Spinal cord (tissue), 10 donors: Measurements from ENCODE around the gene SPRY4. TPM values are rescaled to one million over a fixed set of nuclear protein-coding genes. Genes with fewer than 3 reads are reported as not detected.
A peak's percentile ranks its signal among the peaks of the same experiment; 100 is the strongest.

Experiments used
- DNase-seq, 6 donors: peaks; one replicate each; pipeline versions ENCODE4 v3.0.0 to v3.0.0-alpha.2; 2013 to 2015; ENCODE audit warnings: low spot score in 6 of 6, low read depth in 4 of 6
- H3K27ac ChIP-seq: one replicate; pipeline ENCODE4 v1.5.1; 2013; ENCODE audit warnings: low read depth, low read length, control low read depth
- H3K27me3 ChIP-seq: one replicate; pipeline ENCODE4 v1.6.1; 2013; ENCODE audit warnings: low read length; ENCODE audit not compliant: control insufficient read depth, insufficient read depth
- H3K36me3 ChIP-seq: one replicate; pipeline ENCODE4 v1.6.1; 2013; ENCODE audit warnings: low read length; ENCODE audit not compliant: control insufficient read depth, insufficient read depth
- H3K4me1 ChIP-seq: one replicate; pipeline ENCODE4 v1.6.1; 2013; ENCODE audit warnings: low read length; ENCODE audit not compliant: control insufficient read depth, insufficient read depth
- H3K4me3 ChIP-seq: one replicate; pipeline ENCODE4 v1.5.1; 2013; ENCODE audit warnings: low read depth, low read length, control low read depth
- H3K9me3 ChIP-seq: one replicate; pipeline ENCODE4 v1.6.1; 2013; ENCODE audit warnings: low read length; ENCODE audit not compliant: control insufficient read depth, insufficient read depth
- WGBS: methylation state at CpG from one replicate; pipeline ENCODE4 v1.1.5; 2013; ENCODE audit warnings: missing lambda C conversion rate; ENCODE audit not compliant: insufficient coverage; 5-methylcytosine and 5-hydroxymethylcytosine counted together
- polyA plus RNA-seq, 2 donors: library from polyadenylated mRNA; unstranded; fragments of 120-200 nt; gene quantifications; one replicate each; pipeline ENCODE4 v1.2.1, GENCODE V29; 2013; ENCODE audit not compliant: insufficient read length in 2 of 2
- total RNA-seq, 2 donors: library from RNA; depleted of rRNA in 1 of 2; stranded (reverse); fragments of 120-200 nt in 1 of 2; fragments of >200 nt in 1 of 2; gene quantifications; one replicate each; pipeline versions ENCODE4 v1.2.3 to v1.2.4, GENCODE V29; 2013 to 2014
- donor health status: healthy.

SPRY4 gene
- total and polyA plus RNA-seq, 4 donors, result 11.6 to 28.5 (median 21.0) TPM

GRCh38 chr5:142324136-142324870 lies 518 bp downstream of the SPRY4 start:
- WGBS, result under 1% methylated on average over 58 of the region's 58 CpGs
- Histone ChIP-seq H3K27me3 (peaks cover 18% of the 10 kb centered on the region), H3K36me3 (no peaks in the 10 kb centered on the region), H3K9me3 (no peaks in the 10 kb centered on the region), H3K27ac (peak overlapping the region; percentile 93), H3K4me1 (peaks cover 71% of the 10 kb centered on the region), H3K4me3 (peak overlapping the region; percentile 86)
- peak in 1 of 6 donors; percentile 52 for DNase-seq

GRCh38 chr5:142323480-142324135 lies 1.2 kb downstream of the SPRY4 start:
- H3K4me1 ChIP-seq, result peaks cover 72% of the 10 kb centered on the region
- DNase-seq, result peak in 1 of 6 donors; percentile 20
- peak overlapping the region; percentile 86 for H3K4me3 ChIP-seq
- H3K27me3 ChIP-seq, result peaks cover 18% of the 10 kb centered on the region
- 18% methylated on average over 13 of the region's 19 CpGs for WGBS
- H3K27ac ChIP-seq, result peak overlapping the region; percentile 93
- no peaks in the 10 kb centered on the region for H3K36me3 ChIP-seq
- no peaks in the 10 kb centered on the region for H3K9me3 ChIP-seq

- peak in 1 of 6 donors; percentile 24 for DNase-seq
- H3K36me3 ChIP-seq, result no peaks in the 10 kb centered on the region
- H3K27me3 ChIP-seq, result peaks cover 18% of the 10 kb centered on the region
- WGBS, result 37% methylated on average over 10 of the region's 15 CpGs
- peak overlapping the region; percentile 93 for H3K27ac ChIP-seq
- peaks cover 74% of the 10 kb centered on the region for H3K4me1 ChIP-seq
- peak overlapping the region; percentile 86 for H3K4me3 ChIP-seq
- H3K9me3 ChIP-seq, result no peaks in the 10 kb centered on the region
Observed at GRCh38 chr5:142322747-142323479, 1.9 kb downstream of the SPRY4 start.

GRCh38 chr5:142322403-142322746 lies 2.4 kb downstream of the SPRY4 start:
- Histone ChIP-seq H3K27ac (peak overlapping the region; percentile 93), H3K9me3 (no peaks in the 10 kb centered on the region), H3K27me3 (peaks cover 18% of the 10 kb centered on the region), H3K4me3 (peak overlapping the region; percentile 86), H3K4me1 (peaks cover 73% of the 10 kb centered on the region), H3K36me3 (no peaks in the 10 kb centered on the region)
- no peak for DNase-seq
- whole genome bisulfite sequencing, result no CpG with 5 or more reads among the region's 5 CpGs

GRCh38 chr5:142320851-142321560 lies 3.8 kb downstream of the SPRY4 start:
- Histone ChIP-seq H3K36me3 (no peaks in the 10 kb centered on the region), H3K27me3 (peaks cover 13% of the 10 kb centered on the region), H3K4me3 (peak overlapping the region; percentile 11), H3K27ac (peak overlapping the region; percentile 12), H3K4me1 (peaks cover 66% of the 10 kb centered on the region), H3K9me3 (no peaks in the 10 kb centered on the region)
- DNase-seq, result peak in 2 of 6 donors; percentile 22 to 37
- WGBS, result 32% methylated on average over 7 of the region's 8 CpGs

- no peak for DNase-seq
- 17% methylated on average over 2 of the region's 4 CpGs for WGBS
- no peaks in the 10 kb centered on the region for H3K9me3 ChIP-seq
- no peaks in the 10 kb centered on the region for H3K36me3 ChIP-seq
- peak overlapping the region; percentile 12 for H3K27ac ChIP-seq
- H3K4me1 ChIP-seq, result peaks cover 66% of the 10 kb centered on the region
- H3K27me3 ChIP-seq, result peaks cover 13% of the 10 kb centered on the region
- peak overlapping the region; percentile 11 for H3K4me3 ChIP-seq
Observed at GRCh38 chr5:142320430-142320738, 4.4 kb downstream of the SPRY4 start.

GRCh38 chr5:142319560-142320429 lies 5.0 kb downstream of the SPRY4 start:
- Histone ChIP-seq H3K36me3 (peaks cover 2% of the 10 kb centered on the region), H3K9me3 (no peaks in the 10 kb centered on the region), H3K4me3 (peak overlapping the region; percentile 11), H3K27me3 (peaks cover 13% of the 10 kb centered on the region), H3K4me1 (peaks cover 65% of the 10 kb centered on the region), H3K27ac (peak overlapping the region; percentile 15)
- WGBS, result 27% methylated on average over 4 of the region's 7 CpGs
- peak in 2 of 6 donors; percentile 18 to 46 for DNase-seq

GRCh38 chr5:142319105-142319504 lies 5.7 kb downstream of the SPRY4 start:
- Histone ChIP-seq H3K9me3 (no peaks in the 10 kb centered on the region), H3K4me3 (peak overlapping the region; percentile 11), H3K4me1 (peaks cover 65% of the 10 kb centered on the region), H3K27me3 (peaks cover 12% of the 10 kb centered on the region), H3K36me3 (peaks cover 9% of the 10 kb centered on the region), H3K27ac (no peak overlapping the region)
- DNase-seq, result no peak
- no CpG with 5 or more reads among the region's 2 CpGs for WGBS
